Measurements from ENCODE around the gene PAFAH1B2. TPM values are rescaled to one million over a fixed set of nuclear protein-coding genes. Genes with fewer than 3 reads are reported as not detected.

PAFAH1B2 gene
- total and polyA plus RNA-seq, 10 of the 15 experiments (the other 5 are each of a cell fraction or from before 2014, with no cell fraction given) = 17.6 to 64.8 (median 47.6) TPM

- in situ Hi-C loops (cut with MboI) = no loop called here
- DNase-seq (ENCODE audit: low read depth, low spot score) = no peak
- RAD21 ChIA-PET (ENCODE audit: unreplicated experiment) = interaction anchor here (1.1 kb wide), 1 partner anchor 13 kb away, joined by 3 read pairs; no protein-coding TSS in a partner anchor
- Histone ChIP-seq H2AFZ (ENCODE audit: control insufficient read depth, low read depth, low read length) (no peak overlapping the region), H3K27ac (ENCODE audit: control insufficient read depth, insufficient read depth) (no peak overlapping the region), H3K79me2 (ENCODE audit: control insufficient read depth, insufficient read depth, low read length) (no peaks in the 10 kb centered on the region), H3K27me3 (replicated peaks in 1 of 2; ENCODE audit: control insufficient read depth in 2 of 2, insufficient read depth in 2 of 2, low read length in 1 of 2) (no peaks in the 10 kb centered on the region), H3K36me3 (ENCODE audit: control insufficient read depth in 2 of 2, insufficient read depth in 2 of 2, low read length in 1 of 2) (peaks cover 3 to 4% of the 10 kb centered on the region in 2 experiments; a peak in 3 of 4 replicates), H3K4me2 (ENCODE audit: control insufficient read depth, insufficient read depth) (no peak overlapping the region), H3K4me1 (ENCODE audit: control insufficient read depth, insufficient read depth, low read length) (peaks cover 12% of the 10 kb centered on the region), H4K20me1 (ENCODE audit: control insufficient read depth, insufficient read depth) (no peaks in the 10 kb centered on the region), H3K9me3 (replicated peaks; ENCODE audit: control insufficient read depth, insufficient read depth, low read length) (no peaks in the 10 kb centered on the region), H3K9ac (ENCODE audit: control insufficient read depth, insufficient read depth, low read length) (no peak overlapping the region), H3K4me3 (no peak overlapping the region)
- no TSS peak for BruUV-seq (replicated peaks)
- no peak for FAIRE-seq
- SMC1A ChIA-PET (ENCODE audit: uncharacterized antibody, unreplicated experiment) = interaction anchor here (1.1 to 1.9 kb wide), 2 partner anchors 13 to 33 kb away, joined by 4 to 6 read pairs; no protein-coding TSS in a partner anchor
- 96% methylated on average over 5 of the region's 5 CpGs for WGBS (ENCODE audit: insufficient coverage, insufficient replicate concordance, low lambda C conversion rate, missing lambda C conversion rate)
- CTCF ChIA-PET = interaction anchor here (3.0 to 4.0 kb wide), 2 partner anchors 13 to 33 kb away, joined by 16 to 18 read pairs; no protein-coding TSS in a partner anchor
- intact Hi-C loops (cut with micrococcal nuclease; ENCODE audit: unreplicated experiment) = no loop called here
- ATAC-seq = no peak
- POLR2A ChIA-PET = no interaction called here
- no peak for TF ChIP-seq IKZF1 (conservative IDR thresholded peaks at IDR 0.05)
- no peak for TF ChIP-seq ZBTB33 (IDR thresholded peaks at IDR 0.05)
- TF ChIP-seq MEF2A (IDR thresholded peaks at IDR 0.05; ENCODE audit: insufficient read depth, low read depth, low read length) = no peak
- TF ChIP-seq SMAD1 (IDR thresholded peaks at IDR 0.05; ENCODE audit: low read depth, partially characterized antibody) = no peak
- TF ChIP-seq BMI1 (IDR thresholded peaks at IDR 0.05; ENCODE audit: borderline replicate concordance) = no peak
- TF ChIP-seq JUNB (IDR thresholded peaks at IDR 0.05) = no peak
- no peak for TF ChIP-seq SIX5 (IDR thresholded peaks at IDR 0.05; ENCODE audit: low read depth, low read length, severe bottlenecking)
- no peak for TF ChIP-seq E2F8 (IDR thresholded peaks at IDR 0.05; ENCODE audit: low read depth, partially characterized antibody)
- no peak for TF ChIP-seq KLF5 (IDR thresholded peaks at IDR 0.05; ENCODE audit: partially characterized antibody)
- no peak for TF ChIP-seq ESRRA (IDR thresholded peaks at IDR 0.05; ENCODE audit: low read length)
- TF ChIP-seq NFYB (IDR thresholded peaks at IDR 0.05; ENCODE audit: insufficient read depth, low read depth, low read length) = no peak
- no peak for TF ChIP-seq HCFC1 (IDR thresholded peaks at IDR 0.05; ENCODE audit: low read length)
- TF ChIP-seq E4F1 (IDR thresholded peaks at IDR 0.05; ENCODE audit: borderline replicate concordance, partially characterized antibody) = no peak
- no peak for TF ChIP-seq MYB (IDR thresholded peaks at IDR 0.05; ENCODE audit: borderline replicate concordance, low read depth, low read length)
- TF ChIP-seq NFXL1 (IDR thresholded peaks at IDR 0.05; ENCODE audit: borderline replicate concordance) = no peak
- TF ChIP-seq HDAC6 (IDR thresholded peaks at IDR 0.05; ENCODE audit: unreplicated experiment) = no peak
- TF ChIP-seq TCF12 (IDR thresholded peaks at IDR 0.05; ENCODE audit: low read depth, low read length) = no peak
Measured at GRCh38 chr11:117194267-117194666, 50.2 kb downstream of the PAFAH1B2 start.
